Stimulated activated CD4-positive, alpha-beta T cell treated with anti-CD3 and anti-CD28 coated beads, Interleukin-2, amount 100 ng/mL, for 24 hours (primary cell): ENCODE data around the gene KLHL20.
"Not testable (repeated sequence)": the region's sequence is repeated elsewhere in the genome, so short reads cannot be mapped to it uniquely, and the experiment has no call there.

Source experiments
- DNase-seq, 2 donors: peaks; one replicate each; pipeline ENCODE4 v3.0.0-alpha.2; 2020

The KLHL20 gene, protein sequence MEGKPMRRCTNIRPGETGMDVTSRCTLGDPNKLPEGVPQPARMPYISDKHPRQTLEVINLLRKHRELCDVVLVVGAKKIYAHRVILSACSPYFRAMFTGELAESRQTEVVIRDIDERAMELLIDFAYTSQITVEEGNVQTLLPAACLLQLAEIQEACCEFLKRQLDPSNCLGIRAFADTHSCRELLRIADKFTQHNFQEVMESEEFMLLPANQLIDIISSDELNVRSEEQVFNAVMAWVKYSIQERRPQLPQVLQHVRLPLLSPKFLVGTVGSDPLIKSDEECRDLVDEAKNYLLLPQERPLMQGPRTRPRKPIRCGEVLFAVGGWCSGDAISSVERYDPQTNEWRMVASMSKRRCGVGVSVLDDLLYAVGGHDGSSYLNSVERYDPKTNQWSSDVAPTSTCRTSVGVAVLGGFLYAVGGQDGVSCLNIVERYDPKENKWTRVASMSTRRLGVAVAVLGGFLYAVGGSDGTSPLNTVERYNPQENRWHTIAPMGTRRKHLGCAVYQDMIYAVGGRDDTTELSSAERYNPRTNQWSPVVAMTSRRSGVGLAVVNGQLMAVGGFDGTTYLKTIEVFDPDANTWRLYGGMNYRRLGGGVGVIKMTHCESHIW

DNA sequence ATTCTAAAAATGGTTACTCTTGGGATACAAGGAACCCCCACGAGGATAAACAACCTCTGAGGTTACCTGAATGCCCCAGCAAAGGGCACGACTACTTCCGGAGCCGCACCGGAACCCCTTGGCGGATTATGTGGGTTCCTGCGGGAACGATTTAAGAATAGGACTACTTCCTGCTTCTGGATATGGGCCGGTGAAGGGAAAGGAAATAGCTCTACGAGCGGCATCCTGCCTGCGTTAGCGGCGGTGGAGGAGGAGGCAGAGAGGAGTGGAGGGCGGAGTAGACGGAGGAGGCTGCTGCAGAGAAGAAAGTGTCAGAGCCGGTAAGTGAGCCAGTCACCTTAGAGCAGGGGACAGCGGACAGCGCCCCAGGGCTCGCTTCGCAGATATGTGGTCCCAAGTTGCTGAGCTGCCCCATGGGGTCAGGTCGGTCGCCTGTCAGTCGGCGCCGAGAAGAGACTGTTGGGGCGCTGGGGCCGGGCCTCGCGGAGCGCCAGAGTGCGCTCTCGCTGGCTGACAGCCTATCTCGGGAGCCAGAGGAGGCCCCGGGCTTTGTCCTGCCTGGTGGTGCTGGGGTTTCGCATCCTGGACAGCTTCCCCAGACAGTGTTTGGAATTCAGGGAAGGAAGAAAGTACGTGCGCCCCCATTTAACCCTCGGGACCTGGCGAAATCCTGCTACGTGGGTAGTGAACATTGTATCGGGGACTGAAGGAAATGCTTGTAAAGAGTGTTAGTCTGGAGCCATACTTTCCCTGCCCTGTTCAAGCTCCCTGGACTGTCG, at the start of gene KLHL20:
Gene KLHL20 (plus strand): TSS at position 223 of the 779 bp plus-strand sequence. CDS start 1,063 bp downstream, outside the sequence.
- peak; percentile 79 to 86 for DNase-seq

DNA sequence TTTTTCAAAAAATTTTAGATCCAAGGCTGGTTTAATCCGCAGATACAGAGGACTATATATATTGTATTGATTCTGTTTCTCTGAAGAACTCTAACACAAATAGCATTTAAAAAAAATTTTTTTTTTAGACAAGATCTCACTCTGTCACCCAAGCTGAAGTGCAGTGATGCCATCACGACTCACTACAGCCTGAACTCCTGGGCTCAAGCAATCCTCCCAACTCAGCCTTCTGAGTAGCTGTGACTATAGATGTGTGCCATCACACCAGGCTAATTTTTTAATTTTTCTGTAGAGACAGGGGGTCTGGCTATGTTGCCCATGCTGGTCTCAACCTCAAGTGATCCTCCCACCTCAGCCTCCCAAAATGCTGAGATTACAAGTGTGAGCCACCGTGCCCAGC, 48.1 kb upstream of the KLHL20 start:
- DNase-seq: no peak

DNA sequence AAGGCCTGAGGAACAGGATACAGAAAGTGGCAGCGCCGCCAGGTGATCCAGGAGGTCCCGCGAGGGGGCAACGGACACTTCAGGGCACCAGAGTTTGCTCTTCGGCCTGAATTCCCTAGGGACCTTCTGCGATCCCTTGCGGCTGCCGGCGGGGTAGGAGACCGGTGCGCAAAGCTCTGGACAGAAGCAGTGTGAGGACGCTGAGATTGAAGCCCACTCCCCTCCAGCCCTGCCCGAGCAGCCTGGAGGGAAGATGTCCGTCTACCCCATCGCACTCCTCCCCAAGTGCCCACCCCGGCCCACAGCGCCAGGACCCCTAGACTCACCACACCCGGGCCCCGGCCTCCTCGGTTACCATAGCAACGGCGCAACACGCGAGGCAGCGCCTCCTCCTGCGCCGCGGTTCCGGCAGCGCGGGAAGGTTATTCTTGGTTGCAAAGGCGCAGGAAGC, 45.3 kb upstream of the KLHL20 start, which contains the start of gene ANKRD45:
Gene ANKRD45 (minus strand): TSS at position 361 of the 451 bp plus-strand sequence. CDS start 10,433 bp downstream, outside the sequence.
- DNase-seq: peak; percentile 17 to 36

DNA sequence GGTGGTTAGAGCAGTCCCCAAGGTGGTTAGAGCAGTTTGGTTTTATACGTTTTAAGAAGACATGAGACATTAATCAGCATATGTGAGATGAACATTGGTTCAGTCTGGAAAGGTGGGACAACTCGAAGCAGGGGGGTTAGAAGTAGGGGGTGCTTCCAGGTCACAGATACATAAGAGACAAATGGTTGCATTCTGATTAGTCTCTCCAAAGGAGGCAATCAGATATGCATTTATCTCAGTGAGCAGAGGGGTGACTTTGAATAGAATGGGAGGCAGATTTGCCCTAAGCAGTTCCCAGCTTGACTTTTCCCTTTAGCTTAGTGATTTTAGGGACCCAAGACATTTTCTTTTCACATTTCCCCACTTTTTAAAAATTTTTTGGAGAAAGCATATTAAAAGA, 40.3 kb upstream of the KLHL20 start:
- DNase-seq: not testable (repeated sequence)

DNA sequence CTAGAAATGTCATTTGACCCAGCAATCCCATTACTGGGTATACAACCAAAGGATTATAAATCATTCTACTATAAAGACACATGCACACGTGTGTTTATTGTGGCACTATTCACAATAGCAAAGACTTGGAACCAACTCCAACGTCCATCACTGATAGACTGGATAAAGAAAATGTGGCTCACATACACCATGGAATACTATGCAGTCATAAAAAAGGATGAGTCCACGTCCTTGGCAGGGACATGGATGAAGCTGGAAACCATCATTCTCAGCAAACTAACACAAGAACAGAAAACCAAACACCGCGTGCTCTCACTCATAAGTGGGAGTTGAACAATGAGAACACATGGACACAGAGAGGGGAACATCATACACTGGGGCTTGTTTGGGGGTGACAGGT, 34.6 kb upstream of the KLHL20 start:
- DNase-seq: not testable (repeated sequence)

DNA sequence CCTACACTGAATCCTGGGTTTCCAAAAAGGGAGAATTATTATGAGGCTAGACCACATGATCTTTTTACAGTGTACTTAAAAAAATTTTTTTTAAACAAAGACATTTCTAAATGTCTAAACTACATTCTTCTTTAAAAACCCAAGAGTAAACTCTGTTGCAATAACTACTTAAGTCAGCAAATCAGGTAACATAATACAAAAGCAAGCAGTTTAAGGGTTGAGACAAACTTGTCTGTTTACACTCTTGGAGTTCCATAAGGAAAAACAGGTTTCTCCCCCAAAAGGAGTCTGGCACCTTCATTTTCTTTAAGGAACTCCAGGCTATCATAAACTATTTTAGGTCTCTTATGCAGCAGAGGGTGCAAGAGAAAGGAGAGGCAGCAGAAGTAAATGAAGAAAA, 32.6 kb upstream of the KLHL20 start:
- no peak for DNase-seq

DNA sequence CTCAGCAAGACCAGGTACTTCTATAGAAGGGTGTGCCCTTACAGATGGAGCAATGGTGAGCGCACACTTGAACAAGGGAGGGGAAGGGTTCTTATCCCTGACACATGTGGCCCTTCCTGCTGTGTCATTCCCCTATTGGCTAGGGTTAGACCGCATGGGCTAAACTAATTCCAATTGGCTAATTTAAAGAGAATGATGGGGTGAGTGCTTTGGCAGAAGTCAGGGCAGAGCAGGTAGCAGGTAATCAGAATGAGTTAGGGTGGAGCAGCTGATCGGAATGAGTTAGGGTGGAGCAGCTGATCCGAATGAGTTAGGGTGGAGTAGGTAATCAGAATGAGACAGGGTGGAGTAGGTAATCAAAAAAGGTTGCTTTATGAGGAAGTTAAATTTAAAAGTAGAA, 30.9 kb upstream of the KLHL20 start:
- DNase-seq: not testable (repeated sequence)

DNA sequence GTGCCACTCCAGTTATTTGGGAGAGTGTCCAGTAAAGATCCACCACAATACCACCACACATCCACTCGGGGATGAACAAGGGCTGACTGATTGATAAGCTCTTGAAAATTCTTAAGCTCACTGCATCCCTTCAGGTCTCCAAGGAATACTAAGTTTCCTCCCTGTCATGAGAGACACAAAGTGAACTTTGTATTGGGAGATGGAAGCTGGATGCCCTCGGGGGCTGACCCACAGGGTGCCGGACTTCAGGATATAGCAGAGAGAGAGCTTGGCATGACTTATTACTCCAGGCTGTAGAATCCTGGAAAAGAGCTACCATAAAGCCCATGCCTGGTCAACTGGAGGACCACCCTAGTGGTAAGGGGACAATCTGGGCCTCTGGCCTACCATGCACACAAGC, 29.7 kb upstream of the KLHL20 start:
- not testable (repeated sequence) for DNase-seq

DNA sequence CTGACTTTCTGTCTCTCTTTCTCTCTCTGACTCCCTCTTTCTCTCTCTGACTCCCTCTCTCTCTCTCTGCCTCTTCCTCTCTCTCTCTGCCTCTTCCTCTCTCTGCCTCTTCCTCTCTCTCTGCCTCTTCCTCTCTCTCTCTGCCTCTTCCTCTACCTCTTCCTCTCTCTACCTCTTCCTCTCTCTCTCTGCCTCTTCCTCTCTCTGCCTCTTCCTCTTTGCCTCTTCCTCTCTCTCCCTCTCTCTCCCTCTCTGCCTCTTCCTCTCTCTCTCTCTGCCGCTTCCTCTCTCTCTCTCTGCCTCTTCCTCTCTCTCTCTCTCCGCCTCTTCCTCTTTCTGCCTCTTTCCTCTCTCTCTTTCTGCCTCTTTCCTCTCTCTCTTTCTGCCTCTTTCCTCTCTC, 26.5 kb upstream of the KLHL20 start:
- DNase-seq: no peak

DNA sequence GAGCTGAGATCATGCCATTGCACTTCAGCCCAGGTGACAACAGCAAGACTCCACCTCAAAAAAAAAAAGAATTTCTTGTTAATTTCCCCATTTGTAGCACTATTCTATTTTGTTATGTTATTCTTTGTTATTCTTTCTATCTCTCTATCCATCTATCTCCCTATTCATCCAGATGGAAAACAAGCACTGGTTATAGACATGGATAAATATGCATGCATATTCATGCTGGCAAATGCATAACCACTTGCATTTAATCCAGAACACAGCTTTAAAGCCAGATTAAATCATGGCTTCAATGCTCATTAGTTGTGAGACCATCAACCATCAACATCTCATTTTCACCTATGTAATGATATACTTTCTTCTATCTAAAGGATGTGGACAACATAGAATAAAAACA, 21.5 kb upstream of the KLHL20 start:
- no peak for DNase-seq

DNA sequence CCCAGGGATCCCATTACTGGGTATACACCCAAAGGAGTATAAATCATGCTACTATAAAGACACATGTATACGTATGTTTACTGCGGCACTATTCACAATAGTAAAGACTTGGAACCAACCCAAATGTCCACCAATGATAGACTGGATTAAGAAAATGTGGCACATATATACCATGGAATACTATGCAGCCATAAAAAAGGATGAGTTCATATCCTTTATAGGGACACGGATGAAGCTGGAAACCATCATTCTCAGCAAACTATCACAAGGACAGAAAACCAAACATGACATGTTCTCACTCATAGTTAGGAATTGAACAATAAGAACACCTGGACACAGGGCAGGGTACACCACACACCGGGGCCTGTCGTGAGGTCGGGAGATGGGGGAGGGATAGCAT, 13.5 kb upstream of the KLHL20 start:
- not testable (repeated sequence) for DNase-seq

DNA sequence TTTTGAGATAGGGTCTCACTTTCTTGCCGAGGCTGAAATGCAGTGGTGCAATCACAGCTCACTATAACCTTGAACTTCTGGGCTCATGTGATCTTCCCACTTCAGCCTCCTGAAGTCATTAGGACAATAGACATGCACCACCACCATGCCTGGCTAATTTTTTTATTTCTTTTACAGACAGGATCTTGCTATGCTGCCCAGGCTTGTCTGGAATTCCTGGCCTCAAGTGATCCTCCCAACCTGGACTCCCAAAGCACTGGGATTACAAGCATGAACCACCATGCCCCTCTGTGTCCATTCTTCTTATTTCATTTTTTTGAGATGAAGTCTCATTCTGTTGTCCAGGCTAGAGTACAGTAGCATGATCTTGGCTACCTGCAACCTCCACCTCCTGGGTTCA, 12.0 kb upstream of the KLHL20 start:
- no peak for DNase-seq

DNA sequence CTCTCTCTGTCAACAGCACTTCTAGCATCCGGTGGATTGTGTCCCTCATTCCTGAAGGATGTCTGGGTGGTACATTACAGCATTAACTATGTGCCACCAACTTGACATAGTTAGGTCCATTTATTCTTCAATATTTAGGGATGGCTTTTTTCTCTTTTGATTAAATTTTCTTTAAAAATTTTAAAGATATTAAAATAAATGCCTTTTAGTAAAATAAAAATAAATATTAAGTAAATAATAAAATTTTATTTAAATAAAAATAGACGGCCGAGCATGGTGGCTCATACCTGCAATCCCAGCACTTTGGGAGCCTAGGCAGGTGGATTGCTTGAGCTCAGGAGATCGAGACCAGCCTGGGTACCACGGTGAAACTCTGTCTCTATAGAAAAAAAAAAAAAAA, 9.7 kb upstream of the KLHL20 start:
- no peak for DNase-seq

DNA sequence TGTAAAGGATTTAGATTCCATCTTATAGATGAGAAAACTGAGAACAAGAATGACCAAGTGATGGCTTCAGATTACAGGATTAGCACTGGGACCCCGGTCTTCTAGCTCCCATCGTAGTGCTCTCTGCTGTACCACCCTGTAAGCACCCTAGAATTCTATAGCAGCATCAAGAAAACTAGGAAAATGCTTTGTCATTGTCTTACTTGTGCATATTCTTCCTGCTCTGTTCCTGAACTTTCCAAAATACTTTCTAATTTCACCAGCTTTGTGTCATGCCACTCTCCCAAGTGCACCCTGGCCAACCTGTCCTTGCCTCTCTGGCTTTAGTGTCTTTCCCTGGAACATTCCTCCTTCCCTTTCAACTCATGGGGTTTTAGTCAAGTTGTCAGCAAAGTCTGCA, 6.0 kb upstream of the KLHL20 start:
- no peak for DNase-seq

DNA sequence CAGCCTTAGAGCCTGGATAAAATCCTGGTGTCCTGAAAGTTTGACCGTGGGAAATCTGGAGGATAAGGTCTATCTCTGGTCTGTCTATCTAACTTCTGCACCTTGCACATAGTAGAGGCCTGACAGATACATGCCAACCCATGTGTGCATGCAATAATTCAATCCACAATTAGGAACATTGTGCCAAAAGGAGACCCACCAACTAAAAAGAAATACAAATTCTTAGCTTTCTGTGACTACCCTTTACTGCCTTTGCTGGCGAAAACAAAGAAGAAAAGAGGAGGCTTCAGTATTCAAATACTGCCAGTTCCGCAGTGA, 381 bp upstream of the KLHL20 start:
- no peak for DNase-seq

DNA sequence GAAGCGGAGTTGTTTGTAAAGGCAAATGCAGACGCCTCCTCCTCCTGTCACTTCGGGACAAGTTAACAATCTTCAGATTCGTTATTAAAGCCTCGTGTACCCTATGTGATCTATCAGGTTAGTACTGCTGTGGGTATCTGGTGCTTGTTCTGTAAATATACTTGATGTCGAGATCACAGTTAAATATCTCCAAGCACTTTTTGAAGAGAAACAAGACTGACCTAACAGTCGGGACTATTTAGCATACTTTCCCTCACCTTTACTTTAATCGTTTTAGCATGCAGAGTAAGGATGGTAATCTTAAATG, 710 bp downstream of the KLHL20 start:
- DNase-seq: no peak

DNA sequence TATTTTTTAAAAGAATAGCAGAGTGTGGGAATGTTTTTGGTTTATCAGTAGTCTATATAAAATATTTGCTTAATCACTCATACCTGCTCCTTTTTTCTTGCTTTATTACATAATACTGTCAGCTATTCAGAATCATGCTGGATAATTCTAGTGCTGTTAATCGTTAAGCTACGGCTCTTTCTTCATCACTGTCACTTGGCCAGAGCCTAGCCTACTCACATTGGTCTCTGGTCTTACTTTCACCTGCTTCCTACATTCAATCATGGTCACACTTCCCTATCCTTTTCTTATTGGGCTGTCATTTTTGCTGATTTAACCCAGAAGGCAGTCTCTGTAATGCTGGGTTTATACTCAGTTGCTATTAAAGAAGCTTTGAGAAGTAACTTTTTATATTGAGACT, 2.5 kb downstream of the KLHL20 start:
- no peak for DNase-seq

DNA sequence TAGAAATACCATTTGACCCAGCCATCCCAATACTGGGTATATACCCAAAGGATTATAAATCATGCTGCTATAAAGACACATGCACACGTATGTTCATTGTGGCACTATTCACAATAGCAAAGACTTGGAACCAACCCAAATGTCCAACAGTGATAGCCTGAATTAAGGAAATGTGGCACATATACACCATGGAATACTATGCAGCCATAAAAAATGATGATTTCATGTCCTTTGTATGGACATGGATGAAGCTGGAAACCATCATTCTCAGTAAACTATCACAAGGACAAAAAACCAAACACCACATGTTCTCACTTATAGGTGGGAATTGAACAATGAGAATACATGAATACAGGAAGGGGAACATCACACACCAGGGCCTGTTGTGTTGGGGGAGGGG, 16.6 kb downstream of the KLHL20 start:
- not testable (repeated sequence) for DNase-seq

DNA sequence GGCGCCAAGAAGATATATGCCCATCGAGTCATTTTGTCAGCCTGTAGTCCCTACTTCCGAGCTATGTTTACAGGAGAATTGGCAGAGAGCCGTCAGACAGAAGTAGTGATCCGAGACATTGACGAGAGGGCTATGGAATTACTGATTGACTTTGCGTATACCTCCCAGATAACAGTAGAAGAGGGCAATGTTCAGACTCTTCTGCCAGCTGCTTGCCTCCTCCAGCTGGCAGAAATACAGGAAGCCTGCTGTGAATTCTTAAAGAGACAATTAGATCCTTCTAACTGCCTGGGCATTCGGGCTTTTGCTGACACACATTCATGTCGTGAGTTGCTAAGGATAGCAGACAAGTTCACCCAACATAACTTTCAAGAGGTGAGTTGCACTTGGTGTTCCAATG, 19.1 kb downstream of the KLHL20 start:
- no peak for DNase-seq

DNA sequence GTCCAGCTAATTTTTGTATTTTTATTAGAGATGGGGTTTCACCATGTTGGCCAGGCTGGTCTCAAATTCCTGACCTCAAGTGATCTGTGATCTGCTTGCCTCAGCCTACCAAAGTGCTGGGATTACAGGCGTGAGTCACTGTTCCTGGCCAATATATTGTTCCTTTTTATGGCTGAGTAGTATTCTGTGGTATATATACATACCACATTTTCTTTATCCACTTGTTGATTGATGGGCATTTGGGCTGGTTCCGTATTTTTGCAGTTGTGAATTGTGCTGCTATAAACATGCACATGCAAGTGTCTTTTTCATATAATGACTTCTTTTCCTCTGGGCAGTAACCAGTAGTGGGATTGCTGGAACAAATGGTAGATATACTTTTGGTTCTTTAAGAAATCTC, 21.3 kb downstream of the KLHL20 start:
- DNase-seq: not testable (repeated sequence)

DNA sequence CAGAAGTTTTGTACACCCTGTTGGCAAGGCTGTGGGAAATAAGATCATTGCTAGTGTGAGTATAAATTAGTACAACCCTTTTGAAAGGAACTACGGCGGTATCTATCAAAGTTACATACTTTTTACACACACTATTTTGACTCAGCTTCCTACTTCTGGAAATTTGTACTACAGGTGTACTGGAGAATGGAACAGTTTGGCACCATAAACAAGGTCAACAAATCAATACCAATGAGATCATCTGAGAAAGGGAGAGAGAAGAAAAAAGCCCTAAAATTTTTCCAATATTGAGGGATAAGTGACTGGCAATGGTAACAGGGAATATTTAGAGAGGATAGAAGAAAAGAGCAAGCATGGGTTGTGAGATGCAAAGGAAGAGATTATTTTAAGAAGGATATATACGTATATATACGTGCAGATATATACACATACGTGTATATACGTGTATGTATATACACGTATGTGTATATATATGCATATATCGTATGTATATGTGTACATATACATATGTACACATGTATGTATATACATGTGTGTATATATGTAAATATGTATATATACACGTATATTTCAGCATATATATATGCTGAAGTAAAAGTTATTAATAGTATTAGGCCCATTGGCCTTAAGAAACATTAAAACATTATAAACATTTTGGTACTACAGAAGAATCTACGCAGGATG, 27.6 kb downstream of the KLHL20 start:
- DNase-seq: no peak

DNA sequence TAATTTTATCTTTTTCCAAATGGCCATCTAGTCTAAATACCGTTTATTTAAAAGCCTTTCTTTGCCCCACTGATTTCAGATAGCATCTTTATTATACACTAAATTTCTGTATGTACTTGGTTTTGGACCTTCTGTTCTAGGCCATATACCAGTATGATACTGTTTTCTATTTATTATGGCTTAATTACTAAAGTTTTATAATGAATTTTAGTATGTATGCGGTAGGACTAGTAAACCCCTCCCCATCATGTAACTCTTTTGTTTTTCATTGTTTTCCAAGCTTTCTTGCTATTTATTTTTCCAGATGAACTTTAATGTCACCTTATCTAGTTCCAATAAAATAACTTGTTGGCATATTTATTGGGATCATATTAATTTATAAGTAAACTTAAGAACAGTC, 29.9 kb downstream of the KLHL20 start:
- DNase-seq: no peak

DNA sequence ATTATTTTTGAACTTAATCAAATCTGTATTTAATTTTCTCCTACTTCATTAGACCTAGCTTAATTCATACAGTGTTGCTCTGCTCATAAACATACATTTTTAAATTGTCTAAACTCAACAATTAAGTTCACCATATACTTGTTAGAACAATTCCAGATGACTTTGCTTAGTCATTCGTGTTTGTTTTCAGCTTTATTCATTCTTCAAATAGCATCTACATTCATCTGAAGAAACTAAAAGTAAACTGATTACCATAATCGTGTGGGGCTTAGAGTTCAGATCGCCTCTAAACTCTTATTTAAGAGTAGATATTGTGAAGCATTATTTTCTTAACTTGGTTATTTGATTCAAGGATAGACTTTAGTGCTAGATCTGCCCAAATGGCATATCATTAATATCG, 34.4 kb downstream of the KLHL20 start:
- DNase-seq: no peak
